Right lobe of liver (tissue), 4 donors: Measurements from ENCODE around the gene PPT1.

ENCODE experiments used
- CTCF ChIP-seq, 4 donors: fragments of 200-600 bp in 3 of 4; fragments of 450-650 bp in 1 of 4; IDR thresholded peaks; one replicate each; pipeline versions ENCODE4 v1.5.1 to v1.8.0; 2016 to 2022; ENCODE audit warnings: antibody characterized with exemption in 4 of 4, mild to moderate bottlenecking in 2 of 4
- POLR2A ChIP-seq: fragments of 450-650 bp; IDR thresholded peaks from one replicate; pipeline ENCODE4 v1.6.1; 2017; ENCODE audit warnings: antibody characterized with exemption, mild to moderate bottlenecking
- donor health status: DM: no; HTN: no; CAD: no.
- donor health status: DM: no; HTN: no; CAD: no.
- donor health status: DM: no; HTN: yes; CAD: no.

- TF ChIP-seq POLR2A (no peak), CTCF (IDR thresholded peaks at IDR 0.05) (no peak)
Observed at GRCh38 chr1:40059338-40059959, 37.6 kb downstream of the PPT1 start.
